Heart left ventricle (tissue), 16 donors: ENCODE measurements around the gene USP34. TPM values are rescaled to one million over a fixed set of nuclear protein-coding genes. Genes with fewer than 3 reads are reported as not detected.

Experiments used
- ATAC-seq, 4 donors: fragments of 200-7000 bp; cut with Tn5 transposase; one replicate each; pipeline ENCODE4 v1.9.1; 2020 to 2022; ENCODE audit warnings: moderate library complexity in 4 of 4, mild to moderate bottlenecking in 3 of 4, moderate number of reproducible peaks in 1 of 4
- DNase-seq, 5 donors: peaks; one replicate each; pipeline ENCODE4 v3.0.0-alpha.2; 2020
- H3K27ac ChIP-seq, 12 donors: fragments of 200-600 bp; sonication (generic) in 4 of 12; one replicate each; pipeline versions ENCODE4 v1.5.0 to v1.8.0; 2016 to 2022; ENCODE audit warnings: mild to moderate bottlenecking in 2 of 12
- H3K27me3 ChIP-seq, 9 donors: fragments of 200-600 bp; sonication (generic) in 2 of 9; one replicate each; pipeline versions ENCODE4 v1.5.1 to v1.8.0; 2016 to 2022; ENCODE audit warnings: mild to moderate bottlenecking in 3 of 9
- H3K36me3 ChIP-seq, 9 donors: fragments of 200-600 bp; sonication (generic) in 2 of 9; one replicate each; pipeline versions ENCODE4 v1.5.0 to v1.8.0; 2018 to 2022; ENCODE audit warnings: mild to moderate bottlenecking in 2 of 9
- H3K4me1 ChIP-seq, 12 donors: fragments of 200-600 bp; sonication (generic) in 4 of 12; one replicate each; pipeline versions ENCODE4 v1.5.0 to v1.8.0; 2016 to 2022; ENCODE audit warnings: mild to moderate bottlenecking in 3 of 12
- H3K4me3 ChIP-seq, 12 donors: fragments of 200-600 bp; sonication (generic) in 4 of 12; one replicate each; pipeline versions ENCODE4 v1.5.0 to v1.8.0; 2017 to 2022; ENCODE audit warnings: mild to moderate bottlenecking in 9 of 12, moderate library complexity in 4 of 12
- H3K9me3 ChIP-seq, 12 donors: fragments of 200-600 bp; sonication (generic) in 4 of 12; one replicate each; pipeline versions ENCODE4 v1.5.0 to v1.8.0; 2016 to 2022; ENCODE audit warnings: mild to moderate bottlenecking in 1 of 12
- POLR2A ChIP-seq, 2 donors: fragments of 450-650 bp; IDR thresholded peaks; one replicate each; pipeline ENCODE4 v1.6.1; 2017; ENCODE audit warnings: antibody characterized with exemption in 2 of 2, mild to moderate bottlenecking in 2 of 2, moderate library complexity in 2 of 2
- WGBS, 4 donors: extraction: QIAGEN DNeasy Blood & Tissue Kit in 2 of 4; methylation state at CpG; one replicate each; pipeline versions ENCODE4 v1.1.5 to v1.1.7; 2013 to 2018; 5-methylcytosine and 5-hydroxymethylcytosine counted together
- intact Hi-C, 10 donors: fragments of 100-400 bp; cut with DNase I; formaldehyde crosslinking; loops; one replicate each; pipeline versions ENCODE4 v1.11.1 to v1.14.2; 2022
- polyA plus RNA-seq, 2 donors: library from polyadenylated mRNA; stranded (reverse); fragments of 200-250 nt; gene quantifications; one replicate each; pipeline ENCODE4 v1.2.3, GENCODE V29; 2013
- total RNA-seq, 9 donors: library from RNA; depleted of rRNA in 2 of 9; stranded (reverse); fragments of >200 nt in 2 of 9; fragmentation: NEBNext Ultra II Directional in 3 of 9; extraction: Animal tissue kit (Norgen Biotek cat#: 25700) in 3 of 9; gene quantifications; one replicate each; pipeline versions ENCODE4 v1.1.0 to v1.2.4, GENCODE V29; 2016 to 2023
- TF ChIP-seq, protein P1 (sequence below), 12 donors: fragments of 200-600 bp; sonication (generic) in 4 of 12; IDR thresholded peaks; one replicate each; pipeline versions ENCODE4 v1.5.0 to v1.8.0; 2018 to 2022; ENCODE audit warnings: antibody characterized with exemption in 12 of 12, mild to moderate bottlenecking in 5 of 12
- donor health status: ischemic (EF 13 %, LVEDD 7.1; RV severe dilation, severe dysfunction).
- donor health status: healthy with polysubstance abuse.
- donor health status: DM: no; HTN: yes; CAD: no.
- donor health status: DM: no; HTN: no; CAD: no.
- donor health status: ischemic (EF 25% LVEDD 6.9; RV normal size, moderate dysfunction).
- donor health status: ischemic (EF 25% LVEDD 5.7; RV mildly dilated, moderate dysfunction).
- donor health status: healthy.
- donor health status: DM: yes; HTN: yes; CAD: no.
- donor health status: ischemic (EF 35%, LVEDD 5.7; RV mildly dilated, moderate dysfunction).
- donor health status: nonischemic (EF 11% LVEDD 7.7; RV severe dilation, severe dysfunction).
- donor health status: DM: yes; HTN: yes; CAD: no.
- donor health status: PGD.
- donor health status: ischemic (EF 29% LVEDD 5.4; RV normal size, mild dysfunction).
- donor health status: nonischemic (EF 23%, LVEDD 6.1; RV moderate dilation, normal function).

USP34 gene
- total and polyA plus RNA-seq, 11 donors, result 33.3 to 82.8 (median 60.6) TPM

DNA sequence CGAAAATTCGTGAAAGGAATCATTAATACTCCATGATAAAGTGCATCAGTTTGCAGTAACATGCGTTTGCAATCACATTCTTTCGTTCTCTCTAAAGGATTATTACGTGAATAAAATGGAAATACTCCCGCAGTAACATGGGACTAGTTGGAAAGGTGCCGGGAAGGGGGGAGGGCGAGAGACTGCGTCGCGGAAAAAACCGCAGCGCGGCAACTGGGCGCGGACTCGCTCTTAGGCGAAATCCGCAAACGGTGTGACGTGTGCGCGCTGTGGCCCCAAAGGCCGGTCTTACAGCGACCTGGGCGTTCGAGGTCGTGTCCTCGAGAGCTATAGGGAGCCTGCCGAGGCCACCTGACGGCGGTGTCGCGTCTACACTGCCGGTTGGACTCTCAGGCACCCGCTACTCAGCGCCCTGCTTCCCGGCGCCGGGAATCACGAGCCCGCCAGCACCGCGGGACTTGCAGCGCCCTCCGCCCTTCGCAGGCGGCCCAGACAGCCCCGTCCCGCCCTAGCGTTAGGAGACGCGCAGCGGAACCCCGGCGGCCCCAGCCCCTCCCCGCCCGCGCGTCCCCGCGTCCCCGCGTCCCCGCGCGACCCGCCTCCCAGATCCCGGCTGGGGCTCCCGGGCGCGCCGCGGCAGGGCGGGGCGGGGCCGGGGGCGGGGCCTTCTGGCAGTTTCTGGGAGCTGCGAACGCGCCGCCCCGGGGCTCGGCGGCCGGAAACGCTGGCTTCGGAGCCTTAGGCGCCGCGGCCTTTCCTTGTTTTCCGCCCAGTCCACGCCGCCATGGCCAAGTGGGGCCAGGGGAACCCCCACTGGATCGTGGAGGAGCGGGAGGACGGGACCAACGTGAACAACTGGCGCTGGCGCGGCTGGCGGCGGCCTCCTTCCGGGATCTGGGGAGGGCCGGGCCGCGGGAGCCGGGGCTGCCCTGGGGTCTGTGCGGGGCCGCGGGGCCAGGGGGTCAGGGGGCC is 293.8 kb downstream of the USP34 start:
- TF ChIP-seq, protein P1, sequence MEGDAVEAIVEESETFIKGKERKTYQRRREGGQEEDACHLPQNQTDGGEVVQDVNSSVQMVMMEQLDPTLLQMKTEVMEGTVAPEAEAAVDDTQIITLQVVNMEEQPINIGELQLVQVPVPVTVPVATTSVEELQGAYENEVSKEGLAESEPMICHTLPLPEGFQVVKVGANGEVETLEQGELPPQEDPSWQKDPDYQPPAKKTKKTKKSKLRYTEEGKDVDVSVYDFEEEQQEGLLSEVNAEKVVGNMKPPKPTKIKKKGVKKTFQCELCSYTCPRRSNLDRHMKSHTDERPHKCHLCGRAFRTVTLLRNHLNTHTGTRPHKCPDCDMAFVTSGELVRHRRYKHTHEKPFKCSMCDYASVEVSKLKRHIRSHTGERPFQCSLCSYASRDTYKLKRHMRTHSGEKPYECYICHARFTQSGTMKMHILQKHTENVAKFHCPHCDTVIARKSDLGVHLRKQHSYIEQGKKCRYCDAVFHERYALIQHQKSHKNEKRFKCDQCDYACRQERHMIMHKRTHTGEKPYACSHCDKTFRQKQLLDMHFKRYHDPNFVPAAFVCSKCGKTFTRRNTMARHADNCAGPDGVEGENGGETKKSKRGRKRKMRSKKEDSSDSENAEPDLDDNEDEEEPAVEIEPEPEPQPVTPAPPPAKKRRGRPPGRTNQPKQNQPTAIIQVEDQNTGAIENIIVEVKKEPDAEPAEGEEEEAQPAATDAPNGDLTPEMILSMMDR (IDR thresholded peaks at IDR 0.05), result peak in 5 of 12 donors; percentile 16 to 36 (median 27)
- peak; percentile 20 to 91 for TF ChIP-seq POLR2A (IDR thresholded peaks at IDR 0.05)
- H3K27me3 ChIP-seq, result no peaks in the 10 kb centered on the region
- ATAC-seq (peak; percentile 78 to 93 (median 90)), DNase-seq (peak; percentile 95 to 98 (median 96))
- peak overlapping the region; percentile 88 to 100 (median 99) for H3K27ac ChIP-seq
- H3K9me3 ChIP-seq, result no peaks in the 10 kb centered on the region
- intact Hi-C loops, result loop anchor here in 4 of 10 donors (2.0 to 5.0 kb wide), 4 partner anchors 32 to 295 kb away; partner anchors contain the start of genes USP34 (in 2 of the 4) and SANBR (in 1 of the 4)
- 0 to 1% (median 1%) methylated on average over 35 to 111 of the region's 111 CpGs for WGBS, 4 donors
- H3K4me1 ChIP-seq, result peaks cover 0 to 59% (median 47%) of the 10 kb centered on the region in 12 donors
- peaks cover 0 to 26% (median 16%) of the 10 kb centered on the region in 9 donors for H3K36me3 ChIP-seq
- H3K4me3 ChIP-seq, result peak overlapping the region; percentile 64 to 93 (median 80)

DNA sequence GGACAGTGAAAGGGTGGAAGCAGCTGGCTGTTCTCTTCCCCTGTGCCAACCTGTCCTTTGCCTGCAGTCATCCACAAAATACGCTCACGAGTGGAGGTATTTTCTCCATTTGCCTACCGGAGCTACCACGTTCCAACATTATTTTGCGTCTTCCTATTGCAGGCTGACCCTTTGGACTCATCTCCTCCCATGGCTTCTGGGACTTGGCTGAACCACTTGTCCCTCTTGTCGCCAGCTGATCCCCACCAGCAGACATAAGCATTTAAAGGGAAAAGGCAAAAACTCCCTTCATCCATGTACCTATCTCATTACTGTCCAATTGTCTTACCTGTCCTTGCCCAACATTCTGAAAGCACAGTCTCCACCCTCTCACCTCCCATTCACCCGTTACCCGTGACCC is 295.9 kb downstream of the USP34 start:
- DNase-seq (no peak), ATAC-seq (no peak)
- no peaks in the 10 kb centered on the region for H3K27me3 ChIP-seq
- H3K4me1 ChIP-seq, result peaks cover 0 to 39% (median 27%) of the 10 kb centered on the region in 12 donors
- no peak for TF ChIP-seq POLR2A (IDR thresholded peaks at IDR 0.05)
- TF ChIP-seq, protein P1 (IDR thresholded peaks at IDR 0.05), result no peak
- no peak overlapping the region for H3K27ac ChIP-seq
- H3K36me3 ChIP-seq, result peaks cover 0 to 14% (median 3%) of the 10 kb centered on the region in 9 donors
- WGBS, 4 donors, result 86 to 92% (median 91%) methylated on average over 8 of the region's 8 CpGs
- intact Hi-C loops, result loop anchor here in 2 of 10 donors (5.0 kb wide), 2 partner anchors 108 to 297 kb away; partner anchors contain the start of genes SANBR (in 1 of the 2) and USP34 (in 1 of the 2)
- H3K4me3 ChIP-seq, result no peak overlapping the region
- no peaks in the 10 kb centered on the region for H3K9me3 ChIP-seq

DNA sequence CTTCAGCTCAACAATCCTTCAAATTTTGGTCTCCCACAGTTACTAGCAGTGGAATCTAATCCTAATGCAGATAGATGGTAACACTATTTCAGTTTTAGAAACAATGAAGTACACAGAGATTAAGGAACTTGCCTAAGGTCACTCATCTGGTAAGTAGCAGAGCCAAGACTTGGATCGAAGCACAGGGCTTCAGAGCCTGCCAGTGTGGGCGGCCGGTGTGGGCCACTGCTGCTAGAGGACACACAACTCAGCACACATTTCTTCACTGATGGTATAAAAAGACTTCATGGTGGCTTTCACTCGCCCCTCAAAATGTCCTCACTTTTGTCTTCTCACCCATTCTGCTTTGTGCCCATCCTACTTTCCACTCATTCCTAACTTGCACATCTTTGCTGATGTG is 297.8 kb downstream of the USP34 start:
- H3K27me3 ChIP-seq, result no peaks in the 10 kb centered on the region
- intact Hi-C loops, result no loop called here
- H3K9me3 ChIP-seq, result no peaks in the 10 kb centered on the region
- no peak overlapping the region for H3K27ac ChIP-seq
- TF ChIP-seq, protein P1 (IDR thresholded peaks at IDR 0.05), result no peak
- no peak for TF ChIP-seq POLR2A (IDR thresholded peaks at IDR 0.05)
- peaks cover 0 to 19% (median 8%) of the 10 kb centered on the region in 12 donors for H3K4me1 ChIP-seq
- no peak overlapping the region for H3K4me3 ChIP-seq
- ATAC-seq, result no peak
- peaks cover 0 to 16% (median 0%) of the 10 kb centered on the region in 9 donors for H3K36me3 ChIP-seq
- WGBS, 4 donors, result 47 to 73% (median 55%) methylated on average over 4 of the region's 4 CpGs
- DNase-seq, result no peak

- intact Hi-C loops, result no loop called here
- no peak for ATAC-seq
- Histone ChIP-seq H3K36me3 (peaks cover 0 to 16% (median 0%) of the 10 kb centered on the region in 9 donors), H3K9me3 (no peaks in the 10 kb centered on the region), H3K27me3 (no peaks in the 10 kb centered on the region), H3K27ac (no peak overlapping the region), H3K4me1 (peaks cover 0 to 15% (median 6%) of the 10 kb centered on the region in 12 donors), H3K4me3 (no peak overlapping the region)
- WGBS, 4 donors, result 74 to 89% (median 85%) methylated on average over 1 of the region's 1 CpG
- no peak for DNase-seq
- no peak for TF ChIP-seq POLR2A (IDR thresholded peaks at IDR 0.05)
- TF ChIP-seq, protein P1 (IDR thresholded peaks at IDR 0.05), result no peak
Measured at GRCh38 chr2:61172671-61173070, 298.2 kb downstream of the USP34 start.
